GM10847 (cell line): ENCODE data around the gene SERPINB12.

Experiments used
- POLR2A ChIP-seq: IDR thresholded peaks from 2 replicates; pipeline ENCODE4 v1.6.1; 2011; ENCODE audit not compliant: insufficient read length; ENCODE audit errors: extremely low read depth

SERPINB12 gene

GRCh38 chr18:63542069-63542468 lies at the start of gene SERPINB12:
Gene SERPINB12 (plus strand): TSS chr18:63542369. CDS start chr18:63556160, 13,791 bp downstream.
- TF ChIP-seq POLR2A, result no peak

GRCh38 chr18:63492851-63493250 lies 49.3 kb upstream of the SERPINB12 start:
- no peak for TF ChIP-seq POLR2A

- TF ChIP-seq POLR2A, result no peak
These were observed 46.5 kb upstream of the SERPINB12 start for GRCh38 chr18:63495675-63496074.

- TF ChIP-seq POLR2A, result no peak
These were observed 36.4 kb upstream of the SERPINB12 start for GRCh38 chr18:63505566-63506335.

- TF ChIP-seq POLR2A, result no peak
These were observed 35.9 kb upstream of the SERPINB12 start for GRCh38 chr18:63506336-63506646.

GRCh38 chr18:63508596-63508995 lies 33.6 kb upstream of the SERPINB12 start:
- no peak for TF ChIP-seq POLR2A

- TF ChIP-seq POLR2A, result no peak
These were observed 30.9 kb upstream of the SERPINB12 start for GRCh38 chr18:63511285-63511684.

GRCh38 chr18:63514326-63514725 lies 27.8 kb upstream of the SERPINB12 start:
- TF ChIP-seq POLR2A, result no peak

- TF ChIP-seq POLR2A, result no peak
These were observed 27.1 kb upstream of the SERPINB12 start for GRCh38 chr18:63514888-63515678.

GRCh38 chr18:63515801-63516200 lies 26.4 kb upstream of the SERPINB12 start:
- no peak for TF ChIP-seq POLR2A

- no peak for TF ChIP-seq POLR2A
These were observed 23.8 kb upstream of the SERPINB12 start for GRCh38 chr18:63518178-63519012.

GRCh38 chr18:63520053-63520685 lies 22.0 kb upstream of the SERPINB12 start:
- TF ChIP-seq POLR2A, result no peak

- TF ChIP-seq POLR2A, result no peak
These were observed 18.5 kb upstream of the SERPINB12 start for GRCh38 chr18:63523660-63524059.

GRCh38 chr18:63527251-63527650 lies 14.9 kb upstream of the SERPINB12 start:
- no peak for TF ChIP-seq POLR2A

- no peak for TF ChIP-seq POLR2A
These were observed 13.2 kb upstream of the SERPINB12 start for GRCh38 chr18:63528863-63529492.
